Measurements from ENCODE around the gene ASIP. TPM values are rescaled to one million over a fixed set of nuclear protein-coding genes. Genes with fewer than 3 reads are reported as not detected.

The ASIP gene
- not detected in 2 replicates for total RNA-seq

DNA sequence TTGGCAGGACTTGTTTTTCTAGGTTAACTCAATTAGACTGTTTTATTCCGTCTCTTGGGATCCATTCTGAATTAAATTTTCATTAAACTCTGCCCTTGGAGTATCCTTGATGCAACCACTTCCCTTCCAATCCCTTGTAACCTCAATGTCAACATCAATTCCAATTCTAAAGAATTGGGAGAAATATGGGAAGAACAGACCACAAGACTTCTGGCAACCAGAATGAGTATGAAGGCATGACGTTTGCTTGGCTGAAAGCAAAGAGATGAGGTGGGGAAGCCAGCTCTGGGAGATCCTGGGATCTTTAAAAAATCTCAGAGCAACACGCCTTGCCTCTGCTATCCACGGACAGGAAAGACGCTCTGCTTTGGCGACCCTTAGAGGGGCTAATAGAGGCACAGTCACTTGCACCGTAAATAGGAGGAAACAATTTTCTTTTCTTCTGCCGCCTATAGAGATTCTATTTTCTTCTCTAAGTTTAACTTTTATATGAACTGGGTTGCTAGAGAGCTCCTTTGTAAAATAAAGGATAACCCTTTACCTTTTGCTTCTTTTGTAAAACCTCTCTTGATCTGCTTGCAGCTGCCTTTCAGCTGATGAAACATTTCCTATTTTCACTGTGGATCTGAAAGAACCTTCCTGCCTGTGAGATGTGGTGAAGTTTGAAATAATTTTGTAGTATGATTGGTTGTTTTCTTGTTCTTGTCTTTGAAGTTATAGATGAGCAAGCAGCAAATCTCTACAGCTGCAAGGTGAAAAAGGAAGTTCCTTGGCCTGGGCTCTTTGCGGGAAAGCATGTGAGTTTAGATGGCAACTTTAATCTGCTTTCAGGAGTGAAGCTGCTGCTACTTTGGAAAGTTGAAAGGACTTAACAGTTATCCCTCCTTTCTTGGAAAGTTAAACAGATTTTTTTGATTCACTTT is at the start of gene ASIP:
Gene ASIP (plus strand): TSS at position 731 of the 923 bp plus-strand sequence. CDS start 18,952 bp downstream, outside the sequence.

DNA sequence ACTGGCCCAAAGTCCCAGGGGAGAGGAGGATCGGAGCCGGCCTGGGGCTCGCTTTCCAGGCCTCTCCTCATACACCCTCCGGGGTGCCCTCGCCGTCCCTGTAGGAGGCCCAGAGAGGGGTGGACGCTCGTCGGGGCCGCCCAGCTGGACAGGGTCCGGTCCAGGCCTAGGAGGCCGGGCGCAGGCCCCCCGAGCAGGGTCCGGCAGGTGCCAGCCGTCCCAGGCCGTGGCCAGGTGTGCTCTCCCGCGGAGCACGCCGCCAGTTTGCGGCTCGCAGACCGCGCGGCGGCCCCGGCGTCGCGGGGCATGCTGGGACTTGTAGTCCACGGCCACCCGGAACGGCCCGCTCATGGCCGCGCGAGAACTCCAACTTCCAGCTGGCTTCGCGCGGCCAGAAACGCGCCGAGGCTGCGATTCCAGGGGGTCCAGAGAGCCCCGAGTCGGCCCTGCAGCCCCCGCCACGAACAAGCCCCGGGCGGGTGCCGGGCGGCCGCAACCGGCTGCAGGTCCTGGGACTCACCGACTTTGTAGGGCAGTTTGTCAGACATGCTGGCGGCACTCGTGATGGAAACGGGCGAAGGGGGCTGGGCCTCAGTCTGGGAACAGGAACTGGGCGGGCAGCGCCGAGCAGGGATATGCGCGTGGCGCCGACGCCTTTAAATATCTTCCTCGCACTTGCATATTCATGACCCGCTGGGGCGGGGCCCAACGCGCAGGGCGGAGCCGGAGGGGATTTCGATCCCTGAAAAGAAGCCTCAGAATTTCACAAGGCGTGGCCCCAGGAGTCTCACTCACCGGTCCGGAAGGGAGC is 61.7 kb downstream of the ASIP start, which contains the start of gene AHCY:
Gene AHCY (minus strand): TSS at position 633 of the 811 bp plus-strand sequence. CDS start 85 bp downstream, at position 548.

Other genes starting within 250 kb of the ASIP start
- gene RALY, start 247.5 kb upstream of the ASIP start, total RNA-seq, result 62.6 and 71.1 TPM in 2 replicates
- gene EIF2S2, start 129.2 kb upstream of the ASIP start, total RNA-seq, result 160 and 165 TPM in 2 replicates
- gene AHCY, start 61.9 kb downstream of the ASIP start, total RNA-seq, result 124 and 130 TPM in 2 replicates
- 68.9 and 72.3 TPM in 2 replicates for gene ITCH, start 121.8 kb downstream of the ASIP start, total RNA-seq